Measurements from ENCODE around the gene PLCXD3. TPM values are rescaled to one million over a fixed set of nuclear protein-coding genes. Genes with fewer than 3 reads are reported as not detected.

Gene PLCXD3
- total RNA-seq, 2 experiments from 2014 or later: not detected

DNA sequence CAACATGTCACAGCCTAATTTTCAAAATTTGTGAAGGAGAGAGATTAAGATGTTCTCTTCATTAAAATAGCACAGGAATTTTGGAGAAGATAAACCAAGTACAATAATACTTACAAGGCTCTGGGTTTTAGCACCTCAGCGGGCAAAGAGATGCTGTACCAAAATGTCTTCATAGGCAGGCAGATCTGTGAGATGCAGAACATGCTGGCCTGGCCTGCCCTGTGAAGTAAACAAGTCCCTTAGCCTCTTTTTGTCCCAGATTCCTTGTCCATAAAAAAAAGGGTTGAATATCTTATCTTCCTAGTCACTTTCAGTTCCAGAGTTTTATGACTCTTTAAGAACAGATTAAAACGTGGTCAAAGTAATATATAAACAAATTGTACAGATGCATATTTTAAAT lies 244.0 kb downstream of the PLCXD3 start:
- ChIA-PET POLR2A (no interaction called here), CTCF (interaction anchor here (1.1 kb wide), 1 partner anchor 52 kb away, joined by 3 read pairs; no protein-coding TSS in a partner anchor)
- Mint-ChIP-seq H3K4me3 (no peak overlapping the region), H3K36me3 (ENCODE audit: low read depth) (no peaks in the 10 kb centered on the region), H3K27me3 (no peaks in the 10 kb centered on the region), H3K9me3 (no peaks in the 10 kb centered on the region), H3K4me1 (no peaks in the 10 kb centered on the region), H3K27ac (no peak overlapping the region)
- no peak for DNase-seq

DNA sequence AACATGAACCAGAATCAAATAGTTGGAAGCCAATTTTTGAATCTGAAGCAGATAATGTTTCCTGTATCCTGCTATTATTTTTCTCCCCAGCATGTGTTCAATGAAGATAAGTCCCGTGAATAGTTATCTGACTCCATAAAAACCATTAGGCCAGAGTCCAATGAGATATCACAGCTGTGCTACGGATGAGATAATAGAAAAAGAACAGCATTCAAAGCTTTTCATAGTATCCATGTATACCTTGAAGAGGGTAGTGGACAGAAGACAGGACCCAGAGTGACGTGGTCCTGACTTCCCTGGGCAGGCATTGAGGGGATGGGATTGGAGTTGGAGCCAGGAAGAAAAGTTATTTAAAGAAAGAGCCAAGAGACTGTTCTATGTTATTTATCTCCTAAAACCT lies 246.4 kb downstream of the PLCXD3 start:
- DNase-seq: no peak
- Mint-ChIP-seq H3K4me3 (no peak overlapping the region), H3K9me3 (no peaks in the 10 kb centered on the region), H3K27me3 (no peaks in the 10 kb centered on the region), H3K4me1 (no peaks in the 10 kb centered on the region), H3K36me3 (ENCODE audit: low read depth) (no peaks in the 10 kb centered on the region), H3K27ac (no peak overlapping the region)
- POLR2A ChIA-PET: no interaction called here
- CTCF ChIA-PET: no interaction called here

DNA sequence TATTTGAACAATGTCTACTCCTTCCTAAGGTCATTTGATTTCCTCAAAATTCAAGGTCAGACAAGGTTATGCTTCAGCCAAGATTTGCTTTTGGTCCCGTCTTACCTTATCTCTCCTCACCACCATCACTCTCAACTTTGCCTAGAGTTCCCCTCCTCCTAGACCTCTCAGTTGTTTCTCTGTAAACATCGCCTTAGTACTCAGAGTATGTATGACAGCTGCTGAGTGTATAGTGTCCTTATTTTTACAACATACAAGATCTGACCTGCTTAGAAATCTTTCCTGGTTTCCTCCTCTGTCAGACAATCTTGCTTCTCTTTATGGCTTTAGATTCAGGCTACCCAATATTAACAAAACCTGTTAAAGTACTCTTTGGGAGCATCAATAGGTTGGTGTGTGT lies 247.1 kb downstream of the PLCXD3 start:
- H3K27me3 Mint-ChIP-seq: no peaks in the 10 kb centered on the region
- no peak for DNase-seq
- no peaks in the 10 kb centered on the region for H3K9me3 Mint-ChIP-seq
- ChIA-PET POLR2A (no interaction called here), CTCF (no interaction called here)
- no peaks in the 10 kb centered on the region for H3K4me1 Mint-ChIP-seq
- H3K36me3 Mint-ChIP-seq (ENCODE audit: low read depth): no peaks in the 10 kb centered on the region
- H3K27ac Mint-ChIP-seq: no peak overlapping the region
- H3K4me3 Mint-ChIP-seq: no peak overlapping the region

All from activated CD4-positive, alpha-beta memory T cell treated with anti-CD3 and anti-CD28 coated beads, Interleukin-2, amount 10 ng/mL, durations not matched to agents 7 days and 5 days (primary cell).